Stimulated activated CD4-positive, alpha-beta T cell treated with anti-CD3 and anti-CD28 coated beads, Interleukin-4, amount 100 ng/mL, for 24 hours (primary cell): ENCODE data around the gene SOCS6.
"Not testable (repeated sequence)": the region's sequence is repeated elsewhere in the genome, so short reads cannot be mapped to it uniquely, and the experiment has no call there.

Experiments used
- DNase-seq: peaks from one replicate; pipeline ENCODE4 v3.0.0-alpha.2; 2020

Gene SOCS6

GRCh38 chr18:70288851-70289328 lies at the start of gene SOCS6:
TSS of gene SOCS6 (plus strand) at chr18:70289045. CDS start at chr18:70324669, 35,624 bp downstream.
- DNase-seq: no peak

GRCh38 chr18:70243131-70243929 lies 45.5 kb upstream of the SOCS6 start:
- no peak for DNase-seq

- no peak for DNase-seq
Measured at GRCh38 chr18:70246061-70246466, 42.8 kb upstream of the SOCS6 start.

DNA sequence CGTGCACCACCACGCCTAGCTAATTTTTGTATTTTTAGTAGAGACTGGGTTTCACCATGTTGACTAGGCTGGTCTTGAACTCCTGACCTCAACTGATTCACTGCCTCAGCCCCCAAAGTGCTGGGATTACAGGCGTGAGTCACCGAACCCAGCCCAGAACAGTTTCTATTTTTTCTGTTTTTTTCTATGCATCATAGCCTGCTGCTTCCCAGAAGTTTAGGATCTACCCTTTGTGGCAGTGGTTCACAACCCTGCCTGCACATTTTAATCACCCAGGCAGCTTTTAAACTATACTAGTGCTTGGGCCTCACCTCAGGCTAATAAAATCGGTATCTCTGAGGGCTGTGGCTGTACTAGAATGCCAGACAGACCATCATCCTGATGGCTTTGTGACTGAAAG lies 39.7 kb upstream of the SOCS6 start:
- DNase-seq: no peak

- not testable (repeated sequence) for DNase-seq
Measured at GRCh38 chr18:70249861-70250260, 39.0 kb upstream of the SOCS6 start.

GRCh38 chr18:70250781-70251180 lies 38.1 kb upstream of the SOCS6 start:
- no peak for DNase-seq

GRCh38 chr18:70256184-70256583 lies 32.7 kb upstream of the SOCS6 start:
- no peak for DNase-seq

GRCh38 chr18:70256994-70257393 lies 31.9 kb upstream of the SOCS6 start:
- DNase-seq: no peak

- DNase-seq: no peak
Measured at GRCh38 chr18:70258243-70258642, 30.6 kb upstream of the SOCS6 start.

DNA sequence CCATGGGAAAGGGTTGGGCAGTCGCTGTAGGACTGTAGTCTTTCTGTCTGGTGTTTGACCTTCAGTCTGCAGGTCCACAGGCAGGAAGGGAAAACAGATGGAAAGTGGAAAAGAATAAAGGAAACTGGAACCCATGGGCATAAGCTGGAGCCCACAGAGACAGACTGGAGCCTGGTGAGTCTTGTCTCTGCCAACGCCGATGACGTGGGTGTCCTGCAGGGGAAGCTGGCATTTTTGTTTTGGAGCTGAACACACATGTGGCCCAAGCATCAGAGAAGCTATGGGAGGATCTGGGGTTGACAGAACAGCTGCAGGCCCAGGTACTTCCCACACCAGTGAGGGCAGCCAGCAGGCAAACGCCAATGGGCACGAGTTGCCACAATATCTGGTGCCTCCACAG lies 28.2 kb upstream of the SOCS6 start:
- no peak for DNase-seq

DNA sequence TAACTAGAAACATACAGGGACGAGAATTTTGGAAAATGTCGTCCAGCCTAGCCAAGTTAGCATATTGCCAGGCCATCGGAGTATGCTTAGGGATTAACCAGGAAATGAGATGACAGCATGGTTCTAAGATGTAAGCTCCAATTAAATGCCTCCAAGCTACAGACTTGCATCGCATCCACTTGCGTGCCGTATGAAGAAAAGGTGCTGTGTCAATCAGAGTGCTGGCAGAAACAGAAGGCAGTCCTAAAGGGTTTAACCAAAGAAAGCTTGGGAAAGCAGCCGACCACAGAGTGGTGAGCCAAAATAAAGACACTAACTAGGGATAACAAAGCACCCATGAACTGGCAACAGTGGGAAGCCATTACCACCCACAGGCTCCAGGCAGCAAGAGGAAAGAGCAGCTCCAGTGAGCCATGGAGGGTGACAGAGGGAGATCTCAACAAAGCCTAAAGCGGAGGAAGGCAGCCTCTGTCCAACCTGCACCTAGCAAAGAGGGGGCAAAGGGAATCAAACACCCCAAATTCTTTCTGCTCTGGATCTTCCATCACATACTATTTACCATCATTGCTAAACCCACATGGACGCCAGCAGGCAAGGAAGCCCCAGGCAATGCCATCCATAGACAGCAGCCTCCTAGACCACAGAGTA lies 27.6 kb upstream of the SOCS6 start:
- no peak for DNase-seq

- DNase-seq: no peak
Measured at GRCh38 chr18:70263336-70263735, 25.5 kb upstream of the SOCS6 start.

GRCh38 chr18:70271742-70272141 lies 17.1 kb upstream of the SOCS6 start:
- DNase-seq: no peak

- no peak for DNase-seq
Measured at GRCh38 chr18:70273021-70273420, 15.8 kb upstream of the SOCS6 start.

DNA sequence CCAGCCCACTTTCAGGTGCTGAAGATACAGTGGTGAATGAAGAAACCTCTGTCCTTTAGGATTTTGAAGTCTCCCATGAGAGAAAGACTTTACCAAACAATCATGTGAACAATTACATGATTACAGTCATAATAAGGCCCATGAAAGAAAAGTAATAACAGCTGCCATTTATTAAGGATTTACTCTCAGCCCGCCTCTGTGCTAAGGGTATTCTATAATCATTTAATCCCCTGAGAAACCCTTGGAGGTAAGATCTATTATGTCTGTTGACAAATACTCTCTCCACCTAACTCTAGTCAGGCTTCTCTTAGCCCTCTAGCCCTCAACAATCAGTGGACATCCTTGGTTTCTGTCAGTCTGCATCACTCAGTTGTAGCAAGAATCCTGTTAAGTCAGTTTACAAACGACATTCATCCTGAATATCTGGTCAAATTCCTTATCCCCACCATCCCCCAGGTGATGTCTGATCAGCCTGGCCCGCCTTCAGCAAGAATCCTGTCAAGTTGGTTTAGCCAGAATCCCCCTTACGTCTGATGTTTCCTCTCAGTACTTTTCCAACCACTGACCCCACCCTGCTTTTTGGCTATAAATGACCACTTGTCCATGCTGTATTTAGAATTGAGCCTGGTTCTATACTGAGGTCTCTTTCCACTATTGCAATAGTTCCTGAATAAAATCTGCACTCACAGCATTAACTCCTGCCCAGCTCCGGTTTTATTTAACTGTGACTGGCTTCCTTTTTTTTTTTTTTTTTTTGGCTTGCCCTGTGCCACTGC lies 12.2 kb upstream of the SOCS6 start:
- DNase-seq: no peak

GRCh38 chr18:70279470-70279869 lies 9.4 kb upstream of the SOCS6 start:
- no peak for DNase-seq

- DNase-seq: no peak
Measured at GRCh38 chr18:70280007-70280925, 8.6 kb upstream of the SOCS6 start.

- no peak for DNase-seq
Measured at GRCh38 chr18:70284976-70285620, 3.7 kb upstream of the SOCS6 start.

DNA sequence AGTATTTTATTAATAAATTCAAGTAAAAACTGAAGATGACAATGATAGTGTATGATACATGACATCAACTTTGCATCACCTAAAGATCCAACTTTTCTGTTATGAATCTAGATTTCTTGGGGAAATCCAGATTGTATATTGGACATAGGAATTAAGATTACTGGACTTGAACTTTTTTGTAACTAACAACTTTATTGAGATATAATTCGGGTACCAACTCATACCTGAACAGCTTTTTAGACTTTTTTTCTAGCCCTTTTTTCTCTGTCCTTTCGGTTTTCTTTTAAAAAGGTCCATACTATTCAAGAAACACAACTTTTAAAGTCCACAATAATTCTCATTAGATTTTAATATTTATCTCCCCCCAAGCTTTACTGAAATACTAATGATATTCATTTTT lies 1.1 kb upstream of the SOCS6 start:
- no peak for DNase-seq

- no peak for DNase-seq
Measured at GRCh38 chr18:70288171-70288850, 534 bp upstream of the SOCS6 start.
